Measurements from ENCODE around the gene PPP2R5C. TPM values are rescaled to one million over a fixed set of nuclear protein-coding genes. Genes with fewer than 3 reads are reported as not detected.

PPP2R5C gene
- total RNA-seq, 1 donor from 2014 or later: 55.3 TPM

DNA sequence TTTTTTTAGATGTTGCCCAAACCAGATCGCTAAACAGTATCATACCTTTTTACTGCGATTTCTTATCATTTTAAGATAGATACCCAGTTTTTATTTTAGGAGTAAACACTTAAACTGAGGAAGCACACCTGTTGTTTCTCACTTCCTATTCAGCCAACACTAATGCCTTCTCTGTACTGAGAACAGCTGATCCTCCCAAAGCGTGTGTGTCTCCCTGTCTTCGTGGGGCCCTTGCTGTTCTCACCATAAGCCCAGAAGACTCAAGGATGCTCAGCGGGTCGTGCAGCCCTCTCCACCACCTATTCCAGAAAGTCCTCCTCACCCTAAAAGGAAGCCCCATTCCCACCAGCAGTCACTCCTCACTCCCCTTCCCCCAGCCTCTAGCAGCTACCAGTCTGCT, 14.8 kb downstream of the PPP2R5C start:
- Histone ChIP-seq H3K27me3 (ENCODE audit: control insufficient read depth in 3 of 3, insufficient read depth in 3 of 3, low read length in 3 of 3) (peaks cover 0 to 6% (median 3%) of the 10 kb centered on the region in 3 donors), H3K36me3 (ENCODE audit: control insufficient read depth in 3 of 3, insufficient read depth in 3 of 3, low read length in 3 of 3) (no peaks in the 10 kb centered on the region), H3K9me3 (ENCODE audit: control insufficient read depth in 3 of 3, low read length in 3 of 3) (no peaks in the 10 kb centered on the region), H3K4me1 (ENCODE audit: control insufficient read depth in 3 of 3, insufficient read depth in 3 of 3, low read length in 3 of 3) (peaks cover 21 to 29% (median 27%) of the 10 kb centered on the region in 3 donors), H3K9ac (ENCODE audit: low read depth in 1 of 3, low read length in 3 of 3) (no peak overlapping the region), H3K4me3 (ENCODE audit: low read length in 3 of 3) (no peak overlapping the region), H3K27ac (ENCODE audit: low read depth, low read length) (no peak overlapping the region)

DNA sequence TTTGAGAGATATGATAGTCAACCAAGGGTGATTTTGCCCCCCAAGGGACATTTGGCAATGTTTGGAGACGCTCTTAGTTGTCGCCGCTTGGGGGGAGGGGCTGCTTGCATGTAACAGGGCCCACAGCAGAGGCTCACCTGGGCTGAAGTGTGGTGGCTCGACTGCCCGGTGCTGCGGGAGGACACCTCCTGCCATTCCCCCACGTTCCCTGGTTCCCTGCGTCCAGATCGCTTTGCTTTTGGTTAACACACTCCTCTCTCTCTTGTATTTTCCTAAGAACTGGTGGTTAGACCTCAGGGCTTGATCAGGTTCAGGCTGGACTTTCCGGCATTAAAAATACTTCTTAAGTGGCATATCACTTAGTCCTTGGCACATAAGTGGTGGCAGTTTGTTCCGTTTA, 18.9 kb downstream of the PPP2R5C start:
- peaks cover 8 to 14% (median 12%) of the 10 kb centered on the region in 3 donors for H3K4me1 ChIP-seq (ENCODE audit: control insufficient read depth in 3 of 3, insufficient read depth in 3 of 3, low read length in 3 of 3)
- no peak overlapping the region for H3K27ac ChIP-seq (ENCODE audit: low read depth, low read length)
- H3K36me3 ChIP-seq (ENCODE audit: control insufficient read depth in 3 of 3, insufficient read depth in 3 of 3, low read length in 3 of 3): no peaks in the 10 kb centered on the region
- no peaks in the 10 kb centered on the region for H3K9me3 ChIP-seq (ENCODE audit: control insufficient read depth in 3 of 3, low read length in 3 of 3)
- peak overlapping the region in 1 of 3 donors; percentile 80 for H3K9ac ChIP-seq (ENCODE audit: low read depth in 1 of 3, low read length in 3 of 3)
- H3K4me3 ChIP-seq (ENCODE audit: low read length in 3 of 3): no peak overlapping the region
- peaks cover 0 to 6% (median 3%) of the 10 kb centered on the region in 3 donors for H3K27me3 ChIP-seq (ENCODE audit: control insufficient read depth in 3 of 3, insufficient read depth in 3 of 3, low read length in 3 of 3)

DNA sequence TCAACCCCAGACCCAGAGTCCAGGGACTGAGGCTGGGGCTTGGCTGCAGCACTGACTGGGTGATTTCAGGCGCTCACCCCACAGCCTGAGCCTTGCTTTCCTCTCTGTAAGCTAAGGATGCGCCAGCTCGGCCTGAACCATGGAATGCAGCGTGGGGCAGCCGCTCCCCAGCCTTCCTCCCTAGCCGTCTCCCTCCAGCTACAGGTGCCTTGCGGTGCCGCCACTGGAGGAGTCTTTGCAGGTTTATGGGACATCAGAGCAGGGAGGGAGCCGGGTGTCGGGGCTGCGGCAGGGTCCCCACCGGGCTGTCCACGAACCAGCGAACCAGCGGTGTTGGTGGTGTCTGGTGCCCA, 19.4 kb downstream of the PPP2R5C start:
- H3K36me3 ChIP-seq (ENCODE audit: control insufficient read depth in 3 of 3, insufficient read depth in 3 of 3, low read length in 3 of 3): no peaks in the 10 kb centered on the region
- peaks cover 8 to 11% (median 8%) of the 10 kb centered on the region in 3 donors for H3K4me1 ChIP-seq (ENCODE audit: control insufficient read depth in 3 of 3, insufficient read depth in 3 of 3, low read length in 3 of 3)
- H3K27ac ChIP-seq (ENCODE audit: low read depth, low read length): no peak overlapping the region
- peak overlapping the region; percentile 59 to 73 (median 66) for H3K4me3 ChIP-seq (ENCODE audit: low read length in 3 of 3)
- H3K27me3 ChIP-seq (ENCODE audit: control insufficient read depth in 3 of 3, insufficient read depth in 3 of 3, low read length in 3 of 3): peaks cover 0 to 6% (median 3%) of the 10 kb centered on the region in 3 donors
- no peaks in the 10 kb centered on the region for H3K9me3 ChIP-seq (ENCODE audit: control insufficient read depth in 3 of 3, low read length in 3 of 3)
- H3K9ac ChIP-seq (ENCODE audit: low read depth in 1 of 3, low read length in 3 of 3): peak overlapping the region in 2 of 3 donors; percentile 51 to 80

DNA sequence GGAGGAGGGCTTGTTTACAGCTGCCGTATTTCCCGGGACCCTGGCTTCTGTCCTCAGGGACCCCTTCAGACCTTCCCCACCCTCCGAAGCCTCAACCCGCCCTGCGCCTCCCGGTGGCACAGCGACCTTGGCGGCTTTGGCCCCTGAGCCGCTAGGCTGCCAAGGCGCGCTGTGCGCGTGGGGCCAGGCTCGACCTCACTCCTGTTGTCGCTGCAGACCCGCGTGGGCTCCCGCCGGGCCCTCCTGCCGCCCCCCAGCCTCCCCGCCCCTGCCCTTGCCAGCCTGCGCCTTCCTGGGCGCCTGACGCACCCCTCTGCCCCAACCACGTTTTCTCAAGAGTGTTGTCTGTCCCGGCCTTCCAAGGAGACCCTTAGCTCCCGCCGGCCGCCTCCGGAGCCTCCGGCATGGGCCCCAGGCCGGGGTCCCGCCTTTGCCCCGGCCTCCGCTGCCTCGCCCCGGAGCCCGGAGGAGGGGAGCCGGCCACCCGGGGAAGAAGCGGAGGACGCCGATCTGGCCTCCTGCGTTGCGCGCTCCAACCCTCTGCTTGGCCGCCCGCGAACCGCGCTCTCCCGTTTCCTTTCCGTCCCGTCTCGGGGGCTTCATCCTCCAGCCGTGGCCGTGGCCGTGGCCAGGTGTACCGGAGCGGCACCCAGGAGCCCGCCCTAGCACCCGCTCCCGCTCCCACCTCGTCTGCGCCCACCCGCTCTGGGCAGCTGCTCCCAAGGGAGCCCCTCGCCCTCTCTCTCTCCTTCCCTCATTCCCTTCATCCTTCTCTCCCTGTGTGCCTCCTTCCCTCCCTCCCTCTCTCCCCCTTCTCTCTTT, 19.9 kb downstream of the PPP2R5C start:
- Histone ChIP-seq H3K4me1 (ENCODE audit: control insufficient read depth in 3 of 3, insufficient read depth in 3 of 3, low read length in 3 of 3) (peaks cover 8 to 9% (median 8%) of the 10 kb centered on the region in 3 donors), H3K4me3 (ENCODE audit: low read length in 3 of 3) (peak overlapping the region; percentile 64 to 73 (median 66)), H3K27me3 (ENCODE audit: control insufficient read depth in 3 of 3, insufficient read depth in 3 of 3, low read length in 3 of 3) (peaks cover 0 to 6% (median 3%) of the 10 kb centered on the region in 3 donors), H3K9ac (ENCODE audit: low read depth in 1 of 3, low read length in 3 of 3) (peak overlapping the region; percentile 51 to 80 (median 71)), H3K36me3 (ENCODE audit: control insufficient read depth in 3 of 3, insufficient read depth in 3 of 3, low read length in 3 of 3) (no peaks in the 10 kb centered on the region), H3K9me3 (ENCODE audit: control insufficient read depth in 3 of 3, low read length in 3 of 3) (no peaks in the 10 kb centered on the region), H3K27ac (ENCODE audit: low read depth, low read length) (no peak overlapping the region)

DNA sequence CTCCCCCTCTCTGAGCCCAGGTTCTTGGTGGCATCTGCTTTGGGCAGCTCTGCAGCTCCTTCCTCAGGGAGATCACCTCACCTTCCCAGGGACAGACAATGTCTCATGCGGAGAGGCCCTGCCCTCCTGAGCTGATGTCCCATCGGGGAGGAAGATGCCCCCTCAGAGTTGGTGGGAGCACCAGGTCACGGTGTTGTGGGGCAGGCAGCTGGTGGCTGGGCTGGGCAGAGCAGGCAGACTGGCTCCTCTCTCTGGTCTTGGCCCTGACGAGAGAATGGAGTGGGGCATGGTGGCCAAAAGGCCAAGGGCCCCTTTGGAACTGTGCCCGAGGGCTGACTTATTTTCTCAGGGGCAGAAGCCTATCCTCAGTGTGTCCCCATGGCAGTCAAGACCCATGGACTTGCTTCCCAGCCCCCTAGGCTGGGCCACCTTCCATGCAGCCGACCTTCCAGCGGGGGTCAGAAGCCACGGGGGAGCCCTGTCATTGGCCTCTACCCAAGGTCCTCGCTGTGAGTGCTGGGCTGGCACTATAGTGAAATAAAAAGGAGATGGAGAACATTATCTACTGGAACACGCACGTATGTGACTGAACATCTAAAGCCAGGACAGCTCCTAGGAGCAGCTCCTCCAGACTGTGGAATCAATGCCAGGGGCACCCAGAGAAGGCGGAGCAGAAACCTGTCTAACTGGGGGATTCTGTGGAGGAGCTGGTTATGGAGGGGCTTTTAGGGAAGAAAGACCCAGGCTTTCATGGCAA, 21.9 kb downstream of the PPP2R5C start:
- no peak overlapping the region for H3K4me3 ChIP-seq (ENCODE audit: low read length in 3 of 3)
- peaks cover 8 to 9% (median 8%) of the 10 kb centered on the region in 3 donors for H3K4me1 ChIP-seq (ENCODE audit: control insufficient read depth in 3 of 3, insufficient read depth in 3 of 3, low read length in 3 of 3)
- H3K9me3 ChIP-seq (ENCODE audit: control insufficient read depth in 3 of 3, low read length in 3 of 3): no peaks in the 10 kb centered on the region
- H3K27ac ChIP-seq (ENCODE audit: low read depth, low read length): no peak overlapping the region
- no peaks in the 10 kb centered on the region for H3K36me3 ChIP-seq (ENCODE audit: control insufficient read depth in 3 of 3, insufficient read depth in 3 of 3, low read length in 3 of 3)
- H3K9ac ChIP-seq (ENCODE audit: low read depth in 1 of 3, low read length in 3 of 3): no peak overlapping the region
- peaks cover 0 to 6% (median 3%) of the 10 kb centered on the region in 3 donors for H3K27me3 ChIP-seq (ENCODE audit: control insufficient read depth in 3 of 3, insufficient read depth in 3 of 3, low read length in 3 of 3)

DNA sequence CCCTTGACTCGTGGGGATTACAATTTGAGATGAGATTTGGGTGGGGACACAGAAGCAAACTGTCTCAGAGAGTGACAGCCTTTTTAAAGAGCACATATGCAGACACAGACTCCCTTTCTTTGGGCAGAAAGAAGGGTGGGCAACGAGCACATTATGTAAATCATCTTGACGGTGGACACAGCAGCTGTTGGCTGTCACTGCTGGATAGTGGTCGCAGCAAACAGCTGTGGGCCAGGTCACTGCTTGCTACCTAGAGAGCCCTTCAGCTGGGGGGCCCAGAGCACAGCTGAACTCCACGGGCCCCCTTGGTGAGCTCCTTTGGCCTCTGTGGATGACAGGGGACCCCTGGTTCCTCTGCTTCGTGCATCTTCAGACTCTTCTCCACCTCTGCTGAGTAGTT, 23.1 kb downstream of the PPP2R5C start:
- Histone ChIP-seq H3K27ac (ENCODE audit: low read depth, low read length) (no peak overlapping the region), H3K27me3 (ENCODE audit: control insufficient read depth in 3 of 3, insufficient read depth in 3 of 3, low read length in 3 of 3) (peaks cover 0 to 6% (median 3%) of the 10 kb centered on the region in 3 donors), H3K4me1 (ENCODE audit: control insufficient read depth in 3 of 3, insufficient read depth in 3 of 3, low read length in 3 of 3) (peaks cover 8 to 9% (median 8%) of the 10 kb centered on the region in 3 donors), H3K9ac (ENCODE audit: low read depth in 1 of 3, low read length in 3 of 3) (no peak overlapping the region), H3K4me3 (ENCODE audit: low read length in 3 of 3) (no peak overlapping the region), H3K36me3 (ENCODE audit: control insufficient read depth in 3 of 3, insufficient read depth in 3 of 3, low read length in 3 of 3) (no peaks in the 10 kb centered on the region), H3K9me3 (ENCODE audit: control insufficient read depth in 3 of 3, low read length in 3 of 3) (no peaks in the 10 kb centered on the region)

DNA sequence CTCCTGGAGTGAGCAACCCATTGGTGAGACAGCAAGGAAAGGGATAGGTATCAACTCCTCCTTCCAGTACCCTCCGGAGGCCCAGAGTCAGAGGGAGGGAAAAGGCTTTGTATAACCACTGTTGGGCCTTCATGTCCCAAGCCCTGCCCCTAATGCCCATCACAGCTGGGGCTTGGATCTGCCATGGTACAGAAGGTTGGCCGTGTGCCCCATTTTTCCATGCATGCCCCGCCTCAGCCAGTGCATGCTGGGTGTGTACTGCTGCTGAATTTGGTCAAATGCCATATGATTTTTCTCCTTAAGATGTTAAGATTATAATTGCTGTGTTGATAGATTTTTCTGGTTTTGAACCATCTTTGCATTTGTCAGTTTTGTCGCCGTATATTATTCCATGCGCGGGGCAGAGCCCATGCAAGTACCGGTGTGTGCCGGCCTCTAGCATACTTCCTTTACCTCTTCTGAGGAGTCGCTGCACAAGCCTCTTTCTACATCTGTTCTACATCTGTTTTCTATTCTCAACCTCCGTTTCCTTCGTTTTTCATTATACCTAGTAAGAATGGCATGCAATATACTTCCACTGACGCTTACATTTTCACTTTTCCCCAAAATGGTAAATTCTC, 26.6 kb downstream of the PPP2R5C start:
- Histone ChIP-seq H3K4me3 (ENCODE audit: low read length in 3 of 3) (no peak overlapping the region), H3K9me3 (ENCODE audit: control insufficient read depth in 3 of 3, low read length in 3 of 3) (no peaks in the 10 kb centered on the region), H3K27ac (ENCODE audit: low read depth, low read length) (no peak overlapping the region), H3K4me1 (ENCODE audit: control insufficient read depth in 3 of 3, insufficient read depth in 3 of 3, low read length in 3 of 3) (peaks cover 0 to 6% (median 0%) of the 10 kb centered on the region in 3 donors), H3K27me3 (ENCODE audit: control insufficient read depth in 3 of 3, insufficient read depth in 3 of 3, low read length in 3 of 3) (no peaks in the 10 kb centered on the region), H3K36me3 (ENCODE audit: control insufficient read depth in 3 of 3, insufficient read depth in 3 of 3, low read length in 3 of 3) (no peaks in the 10 kb centered on the region), H3K9ac (ENCODE audit: low read depth in 1 of 3, low read length in 3 of 3) (no peak overlapping the region)

DNA sequence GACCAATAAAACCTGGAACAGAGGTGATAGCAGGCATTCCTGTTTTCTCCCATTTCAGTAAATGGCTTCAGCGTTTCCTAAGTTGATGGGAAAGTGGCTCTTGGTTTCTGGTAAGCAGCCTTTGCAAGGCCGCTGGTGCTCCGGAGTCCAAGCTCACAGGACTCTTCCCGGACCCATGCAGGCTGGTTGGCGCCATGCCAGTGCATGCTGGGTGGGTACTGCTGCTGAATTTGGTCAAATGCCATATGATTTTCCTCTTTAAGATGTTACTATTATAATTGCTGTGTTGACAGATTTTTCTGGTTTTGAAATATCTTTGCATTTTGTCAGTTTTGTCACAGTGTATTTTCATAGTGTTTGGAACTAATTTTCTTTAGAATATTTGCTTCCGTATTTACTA, 27.7 kb downstream of the PPP2R5C start:
- no peak overlapping the region for H3K27ac ChIP-seq (ENCODE audit: low read depth, low read length)

DNA sequence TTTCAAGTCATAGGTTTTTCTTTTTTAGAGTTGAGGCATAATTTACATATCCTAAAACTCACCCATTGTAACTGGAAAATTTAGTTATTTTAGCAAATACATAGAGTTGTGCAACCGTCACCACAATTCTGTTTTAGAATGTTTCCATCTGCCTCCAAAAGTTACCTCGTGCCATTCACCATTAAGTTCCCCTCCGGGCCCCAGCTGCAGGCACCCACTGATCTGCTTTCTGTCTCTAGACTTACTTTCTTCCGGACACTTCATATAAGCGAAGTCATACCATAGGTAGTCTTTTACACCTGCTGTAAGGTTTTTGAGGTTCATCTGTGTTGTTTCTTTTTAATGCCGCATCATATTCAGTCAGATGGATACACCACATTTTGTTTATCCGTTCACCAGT, 28.7 kb downstream of the PPP2R5C start:
- peaks cover 0 to 6% (median 0%) of the 10 kb centered on the region in 3 donors for H3K4me1 ChIP-seq (ENCODE audit: control insufficient read depth in 3 of 3, insufficient read depth in 3 of 3, low read length in 3 of 3)
- peaks cover 0 to 2% (median 0%) of the 10 kb centered on the region in 3 donors for H3K36me3 ChIP-seq (ENCODE audit: control insufficient read depth in 3 of 3, insufficient read depth in 3 of 3, low read length in 3 of 3)
- H3K27me3 ChIP-seq (ENCODE audit: control insufficient read depth in 3 of 3, insufficient read depth in 3 of 3, low read length in 3 of 3): no peaks in the 10 kb centered on the region
- no peaks in the 10 kb centered on the region for H3K9me3 ChIP-seq (ENCODE audit: control insufficient read depth in 3 of 3, low read length in 3 of 3)
- H3K27ac ChIP-seq (ENCODE audit: low read depth, low read length): no peak overlapping the region
- no peak overlapping the region for H3K9ac ChIP-seq (ENCODE audit: low read depth in 1 of 3, low read length in 3 of 3)
- no peak overlapping the region for H3K4me3 ChIP-seq (ENCODE audit: low read length in 3 of 3)

More for the DNA sequence above, 27.7 kb downstream of the PPP2R5C start:
- H3K9me3 ChIP-seq (ENCODE audit: control insufficient read depth in 3 of 3, low read length in 3 of 3): no peaks in the 10 kb centered on the region
- H3K4me3 ChIP-seq (ENCODE audit: low read length in 3 of 3): no peak overlapping the region
- no peaks in the 10 kb centered on the region for H3K27me3 ChIP-seq (ENCODE audit: control insufficient read depth in 3 of 3, insufficient read depth in 3 of 3, low read length in 3 of 3)
- no peak overlapping the region for H3K9ac ChIP-seq (ENCODE audit: low read depth in 1 of 3, low read length in 3 of 3)
- H3K36me3 ChIP-seq (ENCODE audit: control insufficient read depth in 3 of 3, insufficient read depth in 3 of 3, low read length in 3 of 3): peaks cover 0 to 2% (median 0%) of the 10 kb centered on the region in 3 donors
- peaks cover 0 to 6% (median 0%) of the 10 kb centered on the region in 3 donors for H3K4me1 ChIP-seq (ENCODE audit: control insufficient read depth in 3 of 3, insufficient read depth in 3 of 3, low read length in 3 of 3)
